ENCODE measurements around the gene GNPAT. TPM values are rescaled to one million over a fixed set of nuclear protein-coding genes. Genes with fewer than 3 reads are reported as not detected.

The GNPAT gene
- total RNA-seq, 2 donors from 2014 or later: 30.8 to 53.2 TPM

DNA sequence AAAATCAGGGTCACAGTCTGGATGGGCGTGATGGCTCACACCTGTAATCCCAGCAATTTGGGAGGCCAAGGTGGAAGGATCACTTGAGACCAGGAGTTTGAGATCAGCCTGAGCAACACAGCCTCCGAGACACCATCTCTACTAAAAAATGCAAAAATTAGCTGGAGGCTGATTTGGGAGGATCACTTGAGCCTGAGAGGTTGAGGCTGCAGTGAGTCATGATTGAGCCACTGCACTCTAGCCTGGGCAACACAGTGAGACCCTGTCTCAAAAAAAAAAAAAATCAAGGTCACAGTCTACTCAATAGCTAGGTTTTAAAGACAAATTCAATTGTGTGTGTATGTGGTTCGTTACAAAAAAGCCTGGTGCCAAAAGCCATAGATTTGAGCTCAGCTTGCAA lies 44.7 kb upstream of the GNPAT start:
- Histone ChIP-seq H3K4me1 (peaks cover 0 to 11% of the 10 kb centered on the region in 2 donors), H3K27ac (no peak overlapping the region), H3K4me3 (no peak overlapping the region), H3K36me3 (no peaks in the 10 kb centered on the region), H3K9me3 (no peaks in the 10 kb centered on the region), H3K27me3 (no peaks in the 10 kb centered on the region)
- no peak for DNase-seq (ENCODE audit: low spot score)
- TF ChIP-seq, protein P1, sequence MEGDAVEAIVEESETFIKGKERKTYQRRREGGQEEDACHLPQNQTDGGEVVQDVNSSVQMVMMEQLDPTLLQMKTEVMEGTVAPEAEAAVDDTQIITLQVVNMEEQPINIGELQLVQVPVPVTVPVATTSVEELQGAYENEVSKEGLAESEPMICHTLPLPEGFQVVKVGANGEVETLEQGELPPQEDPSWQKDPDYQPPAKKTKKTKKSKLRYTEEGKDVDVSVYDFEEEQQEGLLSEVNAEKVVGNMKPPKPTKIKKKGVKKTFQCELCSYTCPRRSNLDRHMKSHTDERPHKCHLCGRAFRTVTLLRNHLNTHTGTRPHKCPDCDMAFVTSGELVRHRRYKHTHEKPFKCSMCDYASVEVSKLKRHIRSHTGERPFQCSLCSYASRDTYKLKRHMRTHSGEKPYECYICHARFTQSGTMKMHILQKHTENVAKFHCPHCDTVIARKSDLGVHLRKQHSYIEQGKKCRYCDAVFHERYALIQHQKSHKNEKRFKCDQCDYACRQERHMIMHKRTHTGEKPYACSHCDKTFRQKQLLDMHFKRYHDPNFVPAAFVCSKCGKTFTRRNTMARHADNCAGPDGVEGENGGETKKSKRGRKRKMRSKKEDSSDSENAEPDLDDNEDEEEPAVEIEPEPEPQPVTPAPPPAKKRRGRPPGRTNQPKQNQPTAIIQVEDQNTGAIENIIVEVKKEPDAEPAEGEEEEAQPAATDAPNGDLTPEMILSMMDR (IDR thresholded peaks at IDR 0.05): no peak

DNA sequence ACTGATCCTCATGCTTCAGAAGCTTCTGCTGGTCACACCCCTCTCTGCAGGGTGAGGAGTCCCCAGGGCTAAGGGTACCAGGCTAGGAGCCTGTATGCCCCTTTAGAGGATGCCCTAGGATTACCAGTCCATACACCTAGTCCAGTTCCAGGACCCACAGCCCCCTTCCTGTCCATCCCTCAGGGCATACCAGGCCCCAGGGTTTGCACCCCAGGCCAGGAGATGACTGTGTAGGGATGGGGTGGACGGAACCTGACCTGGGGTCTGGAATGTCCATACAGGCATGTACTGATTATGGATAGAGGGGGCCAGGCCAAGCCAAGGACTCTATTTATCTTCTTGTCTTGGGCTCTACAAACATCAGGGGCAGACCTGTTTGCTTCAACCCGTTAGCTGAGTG lies 44.3 kb upstream of the GNPAT start:
- peaks cover 0 to 11% of the 10 kb centered on the region in 2 donors for H3K4me1 ChIP-seq
- H3K9me3 ChIP-seq: no peaks in the 10 kb centered on the region
- DNase-seq (ENCODE audit: low spot score): no peak
- H3K27me3 ChIP-seq: no peaks in the 10 kb centered on the region
- no peak overlapping the region for H3K27ac ChIP-seq
- TF ChIP-seq, protein P1 (IDR thresholded peaks at IDR 0.05): no peak
- no peaks in the 10 kb centered on the region for H3K36me3 ChIP-seq
- H3K4me3 ChIP-seq: no peak overlapping the region

DNA sequence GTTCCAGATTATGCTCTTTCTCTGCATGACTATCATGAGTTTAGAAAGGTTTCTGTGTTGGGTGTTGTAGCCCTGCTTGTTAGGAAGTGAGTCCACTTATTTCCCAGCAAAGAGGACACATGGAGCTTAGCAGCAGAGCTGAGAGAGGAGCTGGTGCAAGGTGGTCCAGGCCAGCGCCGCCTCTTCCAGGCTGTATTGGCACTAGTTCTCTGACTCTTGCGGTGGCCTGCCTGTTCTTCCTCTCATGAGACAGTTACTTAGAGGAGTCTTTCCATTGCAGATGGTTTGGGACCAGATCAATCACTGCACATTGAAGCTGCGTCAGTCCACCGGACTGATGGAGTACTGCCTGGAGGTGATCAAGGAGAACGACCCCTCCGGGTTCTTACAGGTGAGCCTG lies 41.1 kb upstream of the GNPAT start:
- DNase-seq (ENCODE audit: low spot score): no peak
- Histone ChIP-seq H3K27me3 (no peaks in the 10 kb centered on the region), H3K36me3 (no peaks in the 10 kb centered on the region), H3K4me3 (no peak overlapping the region), H3K9me3 (no peaks in the 10 kb centered on the region), H3K27ac (no peak overlapping the region), H3K4me1 (no peaks in the 10 kb centered on the region)
- TF ChIP-seq, protein P1 (IDR thresholded peaks at IDR 0.05): no peak

DNA sequence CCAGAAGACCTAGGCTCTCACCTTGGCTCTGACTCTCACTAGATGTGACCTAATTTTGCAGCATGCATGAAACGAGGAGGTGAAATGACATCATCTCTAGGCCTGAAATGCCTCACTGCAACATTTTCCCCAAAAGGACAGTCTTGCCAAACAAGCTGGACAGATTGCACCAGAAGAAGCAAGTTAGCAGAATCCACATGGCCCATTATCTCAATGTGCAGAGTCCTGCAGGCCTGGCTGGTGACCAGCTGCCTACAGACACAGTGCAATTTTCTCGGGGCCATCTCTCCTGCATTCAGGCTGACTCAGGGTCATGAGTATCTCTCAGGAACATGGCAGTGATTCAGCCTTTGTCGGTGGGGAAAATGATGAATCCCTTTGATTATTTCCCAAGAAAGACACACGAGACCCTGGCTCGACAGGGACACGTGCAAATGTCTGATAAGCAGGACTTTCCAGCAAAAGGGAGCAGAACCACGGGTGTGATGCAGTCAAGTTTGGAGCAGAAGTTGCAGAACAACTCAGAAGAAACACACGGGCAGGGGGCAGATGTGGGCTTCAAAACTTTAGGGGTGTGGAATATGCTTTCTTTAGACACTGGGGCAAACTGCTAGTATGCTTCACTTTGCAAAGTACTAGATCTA lies 40.5 kb upstream of the GNPAT start:
- TF ChIP-seq, protein P1 (IDR thresholded peaks at IDR 0.05): no peak
- Histone ChIP-seq H3K27me3 (no peaks in the 10 kb centered on the region), H3K36me3 (no peaks in the 10 kb centered on the region), H3K4me1 (no peaks in the 10 kb centered on the region), H3K27ac (no peak overlapping the region), H3K4me3 (no peak overlapping the region), H3K9me3 (no peaks in the 10 kb centered on the region)
- DNase-seq (ENCODE audit: low spot score): no peak

DNA sequence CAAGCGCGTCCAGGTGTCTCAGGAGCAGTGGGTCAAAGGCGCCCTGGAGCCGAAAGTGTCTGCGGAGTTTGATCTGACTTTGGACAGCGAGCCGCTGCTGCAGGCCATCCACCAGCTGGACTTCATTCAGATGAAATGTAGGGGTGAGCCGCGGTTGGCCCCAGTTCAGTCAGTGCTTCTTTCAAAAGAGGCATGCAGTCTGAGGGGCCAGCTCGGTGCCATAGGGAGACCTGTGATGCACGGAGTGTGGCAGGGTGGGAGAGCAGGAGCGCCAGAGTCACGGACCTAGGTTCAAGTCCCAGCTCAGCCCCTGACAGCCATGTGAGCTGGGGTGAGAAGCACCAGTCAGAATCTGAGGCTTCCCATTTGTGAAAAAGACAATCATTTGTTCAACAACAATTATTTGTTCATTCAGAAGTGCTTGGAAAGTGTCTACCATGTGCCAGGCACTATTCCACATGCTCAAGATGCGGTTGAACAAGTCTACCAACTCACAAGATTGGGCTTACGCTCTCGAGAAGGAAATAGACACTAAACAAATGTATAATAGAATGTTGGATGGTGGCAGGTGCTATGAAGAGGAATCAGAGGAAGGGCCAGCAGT lies 39.5 kb upstream of the GNPAT start:
- Histone ChIP-seq H3K4me1 (no peaks in the 10 kb centered on the region), H3K27me3 (no peaks in the 10 kb centered on the region), H3K27ac (no peak overlapping the region), H3K9me3 (no peaks in the 10 kb centered on the region), H3K36me3 (no peaks in the 10 kb centered on the region), H3K4me3 (no peak overlapping the region)
- TF ChIP-seq, protein P1 (IDR thresholded peaks at IDR 0.05): no peak
- DNase-seq (ENCODE audit: low spot score): no peak

All from right atrium auricular region (tissue), 2 donors.